HEK293 (cell line): ENCODE measurements around the gene PPARD.

ENCODE experiments used
- CTCF ChIA-PET: fragments of 350-600 bp; formaldehyde crosslinking; extraction: SDS; loops from one replicate; lab custom pipeline; 2021; ENCODE audit warnings: antibody characterized with exemption; lab: Yijun Ruan, JAX
- POLR2A ChIA-PET: fragments of 300-600 bp; formaldehyde crosslinking; extraction: SDS; loops from one replicate; lab custom pipeline; 2020; ENCODE audit warnings: antibody characterized with exemption, inconsistent platforms; lab: Yijun Ruan, JAX
- H3K27ac ChIP-seq: fragments of 200-500 bp; sonication (Bioruptor generic); 2 replicates; pipeline ENCODE4 v1.5.1; 2014; ENCODE audit warnings: low read depth, low read length, control low read depth, inconsistent platforms; ENCODE audit errors: extremely low read depth
- H3K36me3 ChIP-seq, 2 experiments: fragments of 200-500 bp in 1 of 2; sonication (Bioruptor generic) in 1 of 2; 1 replicate in 1 of 2; 2 replicates in 1 of 2; pipeline ENCODE4 v1.5.1; 2014 to 2017; ENCODE audit warnings: inconsistent platforms in 2 of 2, low read length in 2 of 2; ENCODE audit not compliant: control insufficient read depth in 2 of 2, insufficient read depth in 1 of 2
- H3K4me1 ChIP-seq: fragments of 200-500 bp; sonication (Bioruptor generic); 2 replicates; pipeline ENCODE4 v1.5.1; 2014; ENCODE audit warnings: mild to moderate bottlenecking, low read length, inconsistent platforms; ENCODE audit not compliant: control insufficient read depth, insufficient read depth
- H3K4me3 ChIP-seq: 2 replicates; pipeline ENCODE4 v1.5.1; 2011; ENCODE audit warnings: low read depth, mild to moderate bottlenecking, control low read depth, low read length, moderate library complexity
- H3K9me3 ChIP-seq: fragments of 200-500 bp; sonication (Bioruptor generic); 2 replicates; pipeline ENCODE4 v1.5.1; 2014; ENCODE audit warnings: low read depth, low read length, inconsistent platforms; ENCODE audit not compliant: control insufficient read depth, insufficient read depth
- GLIS2 ChIP-seq: fragments of 450-650 bp; formaldehyde crosslinking; IDR thresholded peaks from 2 replicates; pipeline ENCODE4 v1.5.1; 2016; ENCODE audit warnings: missing biosample characterization, missing genetic modification characterization
- IKZF3 ChIP-seq: fragments of 450-650 bp; IDR thresholded peaks from 2 replicates; pipeline ENCODE4 v1.5.0; 2018; ENCODE audit warnings: missing biosample characterization, mild to moderate bottlenecking, missing genetic modification characterization, moderate library complexity
- PRDM1 ChIP-seq: fragments of 450-650 bp; formaldehyde crosslinking; IDR thresholded peaks from 2 replicates; pipeline ENCODE4; 2016; ENCODE audit warnings: missing biosample characterization, missing genetic modification characterization
- SCRT1 ChIP-seq: fragments of 450-650 bp; formaldehyde crosslinking; IDR thresholded peaks from 2 replicates; pipeline ENCODE4 v1.5.1; 2016; ENCODE audit warnings: missing biosample characterization, missing genetic modification characterization, borderline replicate concordance
- YY1 ChIP-seq: fragments of 450-650 bp; formaldehyde crosslinking; IDR thresholded peaks from 2 replicates; pipeline ENCODE4 v1.5.1; 2018; ENCODE audit warnings: missing biosample characterization, missing genetic modification characterization
- ZBTB1 ChIP-seq: fragments of 450-650 bp; formaldehyde crosslinking; IDR thresholded peaks from 2 replicates; pipeline ENCODE4 v1.5.1; 2016; ENCODE audit warnings: missing biosample characterization, missing genetic modification characterization
- ZBTB48 ChIP-seq: fragments of 450-650 bp; formaldehyde crosslinking; IDR thresholded peaks from 2 replicates; pipeline ENCODE4 v1.5.1; 2016; ENCODE audit warnings: missing biosample characterization, missing genetic modification characterization
- ZFP3 ChIP-seq: fragments of 450-650 bp; formaldehyde crosslinking; IDR thresholded peaks from 2 replicates; pipeline ENCODE4 v1.5.1; 2016; ENCODE audit warnings: low read depth, missing biosample characterization, missing genetic modification characterization
- ZNF10 ChIP-seq: fragments of 450-650 bp; formaldehyde crosslinking; IDR thresholded peaks from 2 replicates; pipeline ENCODE4 v1.5.1; 2017; ENCODE audit warnings: missing biosample characterization, missing genetic modification characterization
- ZNF16 ChIP-seq: fragments of 450-650 bp; formaldehyde crosslinking; IDR thresholded peaks from 2 replicates; pipeline ENCODE4 v1.5.1; 2016; ENCODE audit warnings: low read depth, missing biosample characterization, missing genetic modification characterization
- ZNF350 ChIP-seq: fragments of 450-650 bp; formaldehyde crosslinking; IDR thresholded peaks from 2 replicates; pipeline ENCODE4 v1.5.0; 2017; ENCODE audit warnings: missing biosample characterization, mild to moderate bottlenecking, missing genetic modification characterization
- ZNF426 ChIP-seq: fragments of 450-650 bp; formaldehyde crosslinking; IDR thresholded peaks from 2 replicates; pipeline ENCODE4 v1.5.1; 2017; ENCODE audit warnings: missing biosample characterization, missing genetic modification characterization, mild to moderate bottlenecking, inconsistent platforms, moderate library complexity
- ZNF449 ChIP-seq: fragments of 450-650 bp; formaldehyde crosslinking; IDR thresholded peaks from 2 replicates; pipeline ENCODE4 v1.5.1; 2017; ENCODE audit warnings: missing biosample characterization, mild to moderate bottlenecking, missing genetic modification characterization, moderate library complexity
- ZNF596 ChIP-seq: fragments of 450-650 bp; IDR thresholded peaks from 2 replicates; pipeline ENCODE4 v1.5.0; 2018; ENCODE audit warnings: missing biosample characterization, mild to moderate bottlenecking, missing genetic modification characterization, moderate library complexity
- ZNF600 ChIP-seq: fragments of 450-650 bp; formaldehyde crosslinking; IDR thresholded peaks from 2 replicates; pipeline ENCODE4 v1.5.1; 2016; ENCODE audit warnings: missing biosample characterization, missing genetic modification characterization
- ZNF747 ChIP-seq: fragments of 450-650 bp; formaldehyde crosslinking; IDR thresholded peaks from 2 replicates; pipeline ENCODE4 v1.5.1; 2016; ENCODE audit warnings: missing biosample characterization, missing genetic modification characterization
- ZNF837 ChIP-seq: fragments of 450-650 bp; formaldehyde crosslinking; IDR thresholded peaks from 2 replicates; pipeline ENCODE4 v1.5.1; 2016; ENCODE audit warnings: missing biosample characterization, missing genetic modification characterization

The PPARD gene

GRCh38 chr6:35311390-35312075 is 30.8 kb upstream of the PPARD start (continued):
- TF ChIP-seq ZNF350 = no peak
- TF ChIP-seq ZNF10 (tag by site-specific recombination) = no peak
- no peak for TF ChIP-seq ZNF426 (tag by site-specific recombination)
- TF ChIP-seq PRDM1 (tag by site-specific recombination) = no peak
- no peak for TF ChIP-seq ZNF747 (tag by site-specific recombination)

- H3K27ac ChIP-seq = no peak overlapping the region
- H3K9me3 ChIP-seq = no peaks in the 10 kb centered on the region
- TF ChIP-seq ZNF600 (no peak), SCRT1 (no peak), ZFP3 (tag by site-specific recombination) (no peak), YY1 (tag by site-specific recombination) (no peak), ZNF426 (tag by site-specific recombination) (no peak), IKZF3 (tag by site-specific recombination) (no peak)
- no peaks in the 10 kb centered on the region for H3K36me3 ChIP-seq
- CTCF ChIA-PET = interaction anchor here (0.8 to 1.2 kb wide), 2 partner anchors 16 to 29 kb away, joined by 3 read pairs; no protein-coding TSS in a partner anchor
- H3K4me1 ChIP-seq = no peaks in the 10 kb centered on the region
- POLR2A ChIA-PET = interaction anchor here (1.1 kb wide), 1 partner anchor 13 kb away, joined by 4 read pairs; no protein-coding TSS in a partner anchor
- no peak overlapping the region for H3K4me3 ChIP-seq
Observed at GRCh38 chr6:35312076-35312800, 30.1 kb upstream of the PPARD start.

- Histone ChIP-seq H3K27ac (no peak overlapping the region), H3K36me3 (no peaks in the 10 kb centered on the region), H3K4me1 (no peaks in the 10 kb centered on the region), H3K9me3 (no peaks in the 10 kb centered on the region), H3K4me3 (no peak overlapping the region)
- CTCF ChIA-PET = interaction anchor here (0.6 to 1.2 kb wide), 4 partner anchors 16 to 37 kb away, joined by 3 to 4 read pairs (median 3); no protein-coding TSS in a partner anchor
- TF ChIP-seq ZNF16 (tag by site-specific recombination) (no peak), ZBTB48 (tag by site-specific recombination) (no peak), ZNF596 (tag by site-specific recombination) (no peak), ZBTB1 (tag by site-specific recombination) (no peak)
- POLR2A ChIA-PET = interaction anchor here (1.1 kb wide), 1 partner anchor 13 kb away, joined by 4 read pairs; no protein-coding TSS in a partner anchor
Observed at GRCh38 chr6:35312807-35313206, 29.6 kb upstream of the PPARD start.

GRCh38 chr6:35317483-35318195 is 24.7 kb upstream of the PPARD start:
- no peak for TF ChIP-seq ZNF837
- no peak for TF ChIP-seq ZNF449 (tag by site-specific recombination)
- 0 out of 2 replicates have a peak, but pooled peaks have one; percentile 8 for TF ChIP-seq GLIS2 (tag by site-specific recombination)
- Histone ChIP-seq H3K27ac (no peak overlapping the region; the same call in 1 of the 2 replicates), H3K36me3 (peaks cover 0 to 13% of the 10 kb centered on the region in 2 experiments; a peak in 1 of 3 replicates), H3K4me1 (no peaks in the 10 kb centered on the region), H3K9me3 (no peaks in the 10 kb centered on the region), H3K4me3 (peak overlapping the region; percentile 63)
- CTCF ChIA-PET = interaction anchor here (0.6 to 3.4 kb wide), 21 partner anchors 8 to 668 kb away, joined by 3 to 23 read pairs (median 4); partner anchors contain the start of gene PPARD
- POLR2A ChIA-PET = interaction anchor here (0.8 to 1.8 kb wide), 17 partner anchors 10 to 155 kb away, joined by 3 to 24 read pairs (median 4); partner anchors contain the start of genes FANCE and ZNF76
